ENCODE results near the gene CNDP1. TPM values are rescaled to one million over a fixed set of nuclear protein-coding genes. Genes with fewer than 3 reads are reported as not detected.
A peak's percentile ranks its signal among the peaks of the same experiment; 100 is the strongest.

CNDP1 gene
- total RNA-seq, 1 experiment from 2014 or later, result 0.08 TPM

- DNase-seq (ENCODE audit: low read depth, low spot score), result no peak
- in situ Hi-C loops (cut with HindIII; ENCODE audit: low pct_unique_long_range_greater_than_20kb, low sequenced_read_pairs), result no loop called here
Measured at GRCh38 chr18:74595431-74595830, 61.1 kb downstream of the CNDP1 start.

DNA sequence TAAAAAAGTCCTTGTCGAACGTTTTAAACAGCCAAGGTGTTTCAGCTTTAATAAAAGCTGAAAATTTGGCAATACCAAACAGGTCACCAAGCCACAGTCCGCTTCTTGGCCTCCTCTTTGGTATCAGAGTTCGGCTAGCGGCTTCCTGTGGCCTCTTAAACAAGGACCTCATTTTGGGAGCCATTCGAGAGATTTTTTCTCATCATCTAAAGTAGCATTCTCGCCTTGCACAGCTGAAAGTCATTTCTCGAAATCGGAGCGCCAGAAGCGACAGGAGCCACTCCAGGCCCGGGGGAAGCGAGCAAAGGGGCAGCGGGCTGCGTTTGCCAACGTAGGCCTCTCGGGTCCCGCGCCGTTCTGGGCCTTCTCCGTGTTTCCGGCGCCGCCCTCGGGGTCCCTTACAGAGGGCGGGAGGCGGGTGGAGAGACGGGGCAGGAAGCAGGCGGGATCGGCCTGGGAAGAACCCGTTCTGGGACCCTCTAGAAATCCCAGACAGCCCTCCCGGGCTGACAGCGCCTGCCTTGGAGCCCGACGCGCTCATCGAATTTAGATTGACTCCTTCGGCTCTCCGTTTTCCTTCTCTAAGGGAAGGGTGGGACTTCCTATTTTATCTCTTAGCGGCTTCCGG is 62.8 kb downstream of the CNDP1 start:
- DNase-seq (ENCODE audit: low read depth, low spot score), result no peak
- in situ Hi-C loops (cut with HindIII; ENCODE audit: low pct_unique_long_range_greater_than_20kb, low sequenced_read_pairs), result no loop called here

DNA sequence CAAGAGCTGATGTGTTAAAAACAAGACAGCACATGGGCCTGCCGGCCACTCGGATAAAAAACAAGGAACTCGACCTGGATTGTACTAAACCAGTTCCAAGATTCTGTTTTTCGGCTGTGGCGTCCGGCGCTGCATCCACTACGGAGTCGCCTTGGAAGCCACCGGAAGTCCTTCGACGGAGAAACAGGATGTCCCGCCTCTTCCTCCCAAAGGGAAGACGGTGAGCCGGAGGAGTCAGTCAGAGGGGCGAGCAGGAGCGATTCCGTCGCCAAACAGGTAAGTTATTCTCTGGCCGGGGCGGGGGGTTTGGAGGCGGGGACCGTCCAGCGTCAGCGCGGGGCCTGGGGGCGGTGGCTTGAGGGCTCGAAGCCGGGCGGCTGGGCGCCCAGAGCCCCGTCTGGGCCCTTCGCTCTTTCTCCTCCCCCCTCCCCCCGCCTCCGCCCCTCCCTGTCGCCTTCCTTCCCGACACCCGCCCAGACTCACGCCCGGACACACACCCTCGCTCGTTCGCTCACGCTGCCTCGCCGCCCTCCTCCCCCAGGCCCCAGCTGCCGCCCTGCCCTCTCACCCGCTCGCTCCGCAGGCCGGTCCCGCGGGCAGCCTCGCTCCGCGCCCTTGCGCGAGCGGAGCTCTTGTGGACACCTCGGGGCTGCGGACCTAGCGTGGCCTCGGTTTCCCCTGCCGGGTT is 63.5 kb downstream of the CNDP1 start, which contains the start of gene ZNF407:
ZNF407 (plus strand) TSS at position 209 of the 688 bp plus-strand sequence. CDS start 33,150 bp downstream, outside the sequence.
- in situ Hi-C loops (cut with HindIII; ENCODE audit: low pct_unique_long_range_greater_than_20kb, low sequenced_read_pairs), result no loop called here

GRCh38 chr18:74598350-74599001 is 64.2 kb downstream of the CNDP1 start:
- in situ Hi-C loops (cut with HindIII; ENCODE audit: low pct_unique_long_range_greater_than_20kb, low sequenced_read_pairs), result no loop called here
- peak; percentile 46 for DNase-seq (ENCODE audit: low read depth, low spot score)

More for the DNA sequence above, 63.5 kb downstream of the CNDP1 start, which contains the start of gene ZNF407:
- DNase-seq (ENCODE audit: low read depth, low spot score), result peak; percentile 91

DNA sequence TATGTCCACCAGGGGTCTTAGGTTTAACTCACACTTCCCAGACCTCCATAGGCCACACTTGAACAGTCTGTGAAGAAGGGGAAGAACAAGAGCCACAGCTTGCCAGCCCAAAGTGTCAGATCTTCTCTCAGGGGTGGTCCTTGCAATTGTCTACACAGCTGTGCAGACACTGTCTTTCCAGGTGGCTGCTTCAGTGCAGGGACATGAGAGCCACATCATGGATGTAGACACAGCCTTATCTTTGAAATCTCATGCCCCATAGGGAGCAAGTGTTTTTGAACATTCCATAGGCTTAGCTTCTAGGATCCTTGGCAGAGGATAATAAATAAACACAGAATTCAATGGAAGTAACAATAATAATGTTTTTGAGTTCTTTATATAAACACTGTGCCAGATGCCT is 70.1 kb downstream of the CNDP1 start:
- in situ Hi-C loops (cut with HindIII; ENCODE audit: low pct_unique_long_range_greater_than_20kb, low sequenced_read_pairs), result no loop called here
- DNase-seq (ENCODE audit: low read depth, low spot score), result peak; percentile 28

DNA sequence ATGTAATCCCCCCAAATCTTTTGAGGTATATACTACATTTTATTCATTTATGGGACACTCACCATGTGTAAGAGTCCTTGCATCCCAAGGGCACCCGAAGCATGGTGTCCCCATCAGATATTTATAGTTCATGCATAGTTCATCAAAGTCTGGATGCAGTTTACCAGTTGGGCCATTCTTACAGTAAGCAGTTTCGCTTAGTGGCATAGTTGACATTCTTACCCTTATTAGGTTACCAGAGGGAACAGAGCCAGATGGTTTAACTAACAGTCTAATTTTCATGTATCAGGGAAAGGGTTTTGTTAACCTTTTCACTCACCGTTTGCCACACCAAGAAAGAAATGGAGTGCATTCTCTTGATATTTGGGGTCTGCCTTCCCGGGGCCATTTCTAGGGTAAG is 70.5 kb downstream of the CNDP1 start:
- DNase-seq (ENCODE audit: low read depth, low spot score), result no peak
- in situ Hi-C loops (cut with HindIII; ENCODE audit: low pct_unique_long_range_greater_than_20kb, low sequenced_read_pairs), result no loop called here

- in situ Hi-C loops (cut with HindIII; ENCODE audit: low pct_unique_long_range_greater_than_20kb, low sequenced_read_pairs), result no loop called here
- no peak for DNase-seq (ENCODE audit: low read depth, low spot score)
Measured at GRCh38 chr18:74608681-74609080, 74.4 kb downstream of the CNDP1 start.

DNA sequence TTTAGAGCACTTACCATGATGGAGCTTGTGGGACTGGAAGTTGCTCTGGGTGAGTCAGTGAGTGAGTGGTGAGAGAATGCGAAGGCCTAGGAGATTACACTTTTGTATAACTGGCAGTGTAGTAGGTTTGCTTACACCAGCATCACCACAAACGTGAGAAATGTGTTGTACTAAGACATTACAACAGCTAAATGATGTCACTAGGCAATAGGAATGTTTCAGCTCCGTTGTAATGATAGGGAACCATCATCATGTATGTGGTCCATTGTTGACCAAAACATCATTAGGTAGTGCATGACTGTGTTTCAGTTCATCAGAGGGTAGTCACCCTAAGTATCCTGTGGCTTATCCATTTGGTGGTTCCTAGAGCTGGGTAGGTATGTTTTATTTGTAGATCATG is 75.2 kb downstream of the CNDP1 start:
- peak; percentile 78 for DNase-seq (ENCODE audit: low read depth, low spot score)
- in situ Hi-C loops (cut with HindIII; ENCODE audit: low pct_unique_long_range_greater_than_20kb, low sequenced_read_pairs), result no loop called here

DNA sequence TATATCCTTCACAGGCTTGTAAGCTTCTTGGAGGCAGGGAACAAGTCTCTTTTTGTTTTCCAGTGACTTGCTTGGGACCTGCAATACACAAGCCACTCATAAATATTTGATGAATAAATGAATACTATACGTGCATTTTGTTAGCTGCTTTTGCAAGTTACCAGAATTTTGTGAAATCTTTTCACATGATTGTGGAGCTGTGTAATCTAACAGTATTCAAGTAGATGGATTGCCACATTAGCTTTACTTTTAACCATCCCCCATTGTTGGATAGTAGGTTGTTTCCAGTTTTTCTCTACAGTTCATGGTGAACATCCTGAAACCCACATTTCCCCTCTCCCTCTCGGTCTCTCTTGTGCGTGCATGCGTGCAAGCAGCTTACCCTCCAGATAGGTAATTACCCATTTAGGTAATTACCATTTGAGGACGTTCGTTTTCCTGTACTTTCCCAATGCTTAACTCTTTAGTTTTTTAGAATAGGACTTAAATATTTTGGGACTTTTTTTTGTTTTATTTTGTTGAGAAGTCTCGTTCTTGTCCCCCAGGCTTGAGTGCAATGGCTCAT is 75.8 kb downstream of the CNDP1 start:
- DNase-seq (ENCODE audit: low read depth, low spot score), result peak; percentile 79
- in situ Hi-C loops (cut with HindIII; ENCODE audit: low pct_unique_long_range_greater_than_20kb, low sequenced_read_pairs), result no loop called here

- in situ Hi-C loops (cut with HindIII; ENCODE audit: low pct_unique_long_range_greater_than_20kb, low sequenced_read_pairs), result no loop called here
Measured at GRCh38 chr18:74610860-74611259, 76.6 kb downstream of the CNDP1 start.

GRCh38 chr18:74611765-74612164 is 77.5 kb downstream of the CNDP1 start:
- DNase-seq (ENCODE audit: low read depth, low spot score), result peak; percentile 97
- in situ Hi-C loops (cut with HindIII; ENCODE audit: low pct_unique_long_range_greater_than_20kb, low sequenced_read_pairs), result no loop called here

More at GRCh38 chr18:74610860-74611259, 76.6 kb downstream of the CNDP1 start:
- DNase-seq (ENCODE audit: low read depth, low spot score), result no peak

- DNase-seq (ENCODE audit: low read depth, low spot score), result no peak
- in situ Hi-C loops (cut with HindIII; ENCODE audit: low pct_unique_long_range_greater_than_20kb, low sequenced_read_pairs), result no loop called here
Measured at GRCh38 chr18:74613381-74613780, 79.1 kb downstream of the CNDP1 start.

DNA sequence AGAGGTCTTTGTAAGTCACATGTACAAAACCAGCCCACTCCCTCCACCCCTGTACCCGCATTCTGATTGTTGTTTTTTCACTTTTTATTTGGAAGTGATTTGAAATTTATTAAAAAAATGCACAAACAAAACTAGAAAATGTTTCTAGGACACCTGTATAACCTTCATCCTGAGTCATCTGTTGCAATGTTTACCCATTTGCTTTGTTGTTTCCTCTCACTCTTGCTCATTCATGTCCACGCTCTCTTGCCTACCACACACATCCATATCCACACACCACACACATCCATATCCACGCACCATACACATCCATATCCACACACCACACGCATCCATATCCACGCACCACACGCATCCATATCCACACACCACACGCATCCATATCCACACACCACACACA is 82.2 kb downstream of the CNDP1 start:
- in situ Hi-C loops (cut with HindIII; ENCODE audit: low pct_unique_long_range_greater_than_20kb, low sequenced_read_pairs), result no loop called here
- no peak for DNase-seq (ENCODE audit: low read depth, low spot score)

GRCh38 chr18:74617486-74617885 is 83.2 kb downstream of the CNDP1 start:
- peak; percentile 26 for DNase-seq (ENCODE audit: low read depth, low spot score)
- in situ Hi-C loops (cut with HindIII; ENCODE audit: low pct_unique_long_range_greater_than_20kb, low sequenced_read_pairs), result no loop called here

DNA sequence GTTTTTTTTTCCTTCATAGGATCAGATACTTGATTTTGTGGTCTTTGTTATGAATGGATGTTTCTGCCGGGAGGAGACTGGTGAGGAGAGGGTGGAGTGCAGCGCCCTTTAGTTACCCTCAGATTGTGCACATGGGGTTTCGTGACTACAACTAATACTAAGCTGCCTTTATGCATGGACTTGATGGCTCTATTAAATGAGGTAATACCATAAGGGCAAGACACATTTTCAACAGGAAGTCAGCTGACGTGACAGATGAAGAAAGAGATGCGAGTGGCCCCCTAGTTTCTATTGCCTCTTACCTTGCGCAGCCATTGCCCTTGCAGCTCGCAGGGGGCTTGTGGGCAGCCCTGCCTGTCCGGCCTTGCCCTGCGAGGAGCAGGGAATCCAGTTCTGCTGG is 87.8 kb downstream of the CNDP1 start:
- DNase-seq (ENCODE audit: low read depth, low spot score), result no peak
- in situ Hi-C loops (cut with HindIII; ENCODE audit: low pct_unique_long_range_greater_than_20kb, low sequenced_read_pairs), result no loop called here

DNA sequence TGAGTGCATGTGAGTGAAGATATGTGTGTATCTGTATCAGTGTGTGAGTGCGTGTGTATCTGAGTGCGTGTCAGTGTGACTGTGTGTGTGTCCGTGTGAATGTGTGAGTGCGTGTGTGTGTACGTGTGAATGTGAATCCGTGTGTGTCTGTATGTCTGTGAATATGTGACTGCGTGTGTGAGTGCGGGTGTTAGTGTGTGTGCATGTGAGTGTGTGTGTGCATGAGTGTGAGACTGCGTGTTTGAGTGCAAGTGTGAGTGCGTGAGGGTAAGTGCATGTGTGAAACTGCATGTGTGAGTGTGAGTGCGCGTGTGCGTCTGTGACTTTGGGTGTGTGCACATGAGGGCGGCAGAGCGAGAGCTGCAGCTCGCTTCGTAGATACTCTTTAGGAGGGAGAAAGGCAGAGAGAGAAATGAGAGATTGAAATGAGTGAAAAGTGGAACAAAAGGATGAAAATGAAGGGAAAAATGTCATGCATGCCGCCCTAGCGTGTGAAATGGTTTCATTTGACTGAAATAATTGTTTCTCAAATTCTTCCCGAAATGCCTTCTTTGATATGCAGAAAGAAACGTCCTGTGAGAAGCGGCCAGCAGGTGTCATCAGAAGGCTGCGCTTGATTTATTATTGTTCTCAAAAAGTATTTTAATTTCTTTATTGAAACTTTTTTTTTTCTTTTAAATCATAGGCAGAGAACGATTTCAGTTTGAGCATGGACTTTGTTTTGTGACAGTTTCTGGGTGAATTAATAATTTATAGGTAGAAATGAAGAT is 88.9 kb downstream of the CNDP1 start:
- in situ Hi-C loops (cut with HindIII; ENCODE audit: low pct_unique_long_range_greater_than_20kb, low sequenced_read_pairs), result no loop called here
- peak; percentile 45 for DNase-seq (ENCODE audit: low read depth, low spot score)

DNA sequence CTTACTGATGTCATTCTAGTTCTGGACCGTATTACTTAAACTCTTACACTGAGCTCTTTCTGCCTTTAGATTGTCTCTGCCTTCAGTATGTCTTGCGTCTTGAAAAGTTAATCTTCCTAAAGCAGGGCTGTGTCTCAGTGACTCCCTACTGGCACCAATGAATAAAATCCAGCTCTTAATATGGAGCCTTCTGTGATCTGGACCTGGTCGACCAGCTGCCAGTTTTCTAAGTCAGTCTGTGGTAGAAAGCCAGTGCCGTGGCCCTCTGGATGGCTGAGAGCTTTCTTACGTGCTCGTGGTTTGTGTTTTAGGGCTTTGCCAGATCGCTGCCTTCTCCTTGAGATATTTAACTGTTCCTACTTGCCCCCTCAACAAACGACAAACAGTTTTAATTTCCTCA is 90.2 kb downstream of the CNDP1 start:
- DNase-seq (ENCODE audit: low read depth, low spot score), result no peak
- in situ Hi-C loops (cut with HindIII; ENCODE audit: low pct_unique_long_range_greater_than_20kb, low sequenced_read_pairs), result no loop called here

GRCh38 chr18:74625157-74625556 is 90.9 kb downstream of the CNDP1 start:
- in situ Hi-C loops (cut with HindIII; ENCODE audit: low pct_unique_long_range_greater_than_20kb, low sequenced_read_pairs), result no loop called here
- no peak for DNase-seq (ENCODE audit: low read depth, low spot score)

All from SK-MEL-5 (cell line).